HG02840 (cell line): Measurements from ENCODE around the gene ELOVL6.
"Not testable (repeated sequence)": the region's sequence is repeated elsewhere in the genome, so short reads cannot be mapped to it uniquely, and the experiment has no call there.

ENCODE experiments used
- ATAC-seq: cut with Tn5 transposase; IDR thresholded peaks from one replicate; pipeline ENCODE4 v1.9.1; 2021; ENCODE audit warnings: mild to moderate bottlenecking, moderate library complexity, moderate number of reproducible peaks; ENCODE audit not compliant: unreplicated experiment, low FRiP score

Gene ELOVL6, protein sequence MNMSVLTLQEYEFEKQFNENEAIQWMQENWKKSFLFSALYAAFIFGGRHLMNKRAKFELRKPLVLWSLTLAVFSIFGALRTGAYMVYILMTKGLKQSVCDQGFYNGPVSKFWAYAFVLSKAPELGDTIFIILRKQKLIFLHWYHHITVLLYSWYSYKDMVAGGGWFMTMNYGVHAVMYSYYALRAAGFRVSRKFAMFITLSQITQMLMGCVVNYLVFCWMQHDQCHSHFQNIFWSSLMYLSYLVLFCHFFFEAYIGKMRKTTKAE

DNA sequence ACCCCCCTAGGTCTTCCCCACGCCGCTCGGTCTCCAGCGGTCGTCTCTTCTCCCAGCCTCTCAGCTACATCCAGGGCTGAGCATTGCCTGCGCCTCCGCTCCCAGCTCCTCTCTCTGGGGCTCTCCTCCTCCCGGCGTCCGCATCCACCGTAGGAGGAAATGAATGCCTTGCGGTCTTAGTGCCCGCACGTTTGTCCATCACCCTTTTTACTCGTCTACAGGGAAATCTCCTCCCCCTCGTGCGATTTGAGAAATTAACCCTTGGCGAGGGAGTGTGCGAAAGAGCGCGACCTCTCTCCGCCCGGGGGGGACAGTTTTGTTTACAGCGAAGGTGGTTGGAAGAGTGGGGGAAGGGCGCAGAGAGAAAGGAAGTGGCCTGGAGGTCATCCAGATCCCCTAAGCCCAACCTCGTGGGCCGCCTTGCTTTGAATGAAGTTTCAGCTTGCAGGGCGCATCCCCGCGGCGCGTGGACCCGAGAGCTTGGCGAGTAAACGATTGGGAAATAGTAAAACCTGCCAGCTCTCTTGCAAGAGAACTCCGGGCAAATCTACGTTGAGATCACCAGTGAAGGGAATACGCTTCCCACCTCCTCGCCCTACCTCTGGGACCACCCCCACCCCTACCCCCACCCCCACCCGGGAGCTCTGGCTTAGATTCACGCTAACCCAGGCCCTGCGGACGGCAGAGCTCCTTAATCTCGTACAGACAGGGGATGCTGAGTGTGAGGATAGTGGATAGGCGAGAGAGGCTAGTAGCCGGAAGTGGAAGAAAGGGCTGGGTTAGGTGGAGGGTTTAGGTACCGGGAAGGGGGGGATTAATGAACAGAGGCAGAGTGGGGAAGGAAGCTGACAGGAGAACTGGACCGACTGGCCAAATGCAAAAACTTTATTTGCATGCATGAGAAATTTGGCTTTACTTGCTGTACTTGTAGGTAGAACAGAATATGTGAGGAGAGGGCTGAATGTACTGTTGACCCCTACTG is at the start of gene ELOVL6:
Gene ELOVL6 (minus strand): TSS at position 181 of the 982 bp plus-strand sequence. CDS start 280 bp downstream, outside the sequence.
- ATAC-seq = no peak

DNA sequence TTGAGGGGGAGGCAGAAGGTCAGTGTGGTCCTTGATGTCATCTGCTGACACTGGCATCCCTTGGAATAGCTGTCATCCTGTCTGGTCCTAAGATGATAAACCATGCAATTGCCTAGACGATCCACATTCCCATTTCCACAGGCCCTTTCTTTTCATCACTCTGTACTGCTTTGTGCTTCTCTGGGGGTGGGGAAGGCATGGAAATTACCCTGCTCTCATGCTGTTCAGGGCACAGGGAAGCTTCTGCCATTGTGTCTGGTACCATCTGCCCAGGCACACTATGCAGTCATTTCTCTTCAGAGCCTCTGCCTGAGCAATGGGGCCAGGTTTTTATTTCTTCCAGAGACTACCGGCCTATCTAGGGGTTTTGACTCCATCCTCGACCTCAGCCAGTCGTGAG is 49.7 kb upstream of the ELOVL6 start:
- ATAC-seq = no peak

DNA sequence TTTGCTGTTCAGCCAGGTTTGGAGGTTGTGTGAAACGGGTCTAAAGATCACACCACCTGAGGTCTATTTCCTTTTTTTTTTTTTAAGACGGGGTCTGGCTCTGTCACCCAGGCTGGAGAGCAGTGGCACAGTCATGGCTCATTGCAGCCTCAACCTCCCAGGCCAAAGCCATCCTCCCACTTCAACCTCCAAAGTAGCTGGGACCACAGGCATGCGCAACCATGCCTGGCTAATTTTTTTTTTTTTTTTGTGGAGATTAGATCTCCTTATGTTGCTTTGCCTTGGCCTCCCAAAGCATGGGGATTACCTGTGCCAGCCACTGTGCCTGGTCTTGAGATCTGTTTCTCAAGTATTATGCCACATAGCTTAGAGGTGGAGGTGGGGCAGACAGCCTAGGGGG is 49.2 kb upstream of the ELOVL6 start:
- ATAC-seq = no peak

DNA sequence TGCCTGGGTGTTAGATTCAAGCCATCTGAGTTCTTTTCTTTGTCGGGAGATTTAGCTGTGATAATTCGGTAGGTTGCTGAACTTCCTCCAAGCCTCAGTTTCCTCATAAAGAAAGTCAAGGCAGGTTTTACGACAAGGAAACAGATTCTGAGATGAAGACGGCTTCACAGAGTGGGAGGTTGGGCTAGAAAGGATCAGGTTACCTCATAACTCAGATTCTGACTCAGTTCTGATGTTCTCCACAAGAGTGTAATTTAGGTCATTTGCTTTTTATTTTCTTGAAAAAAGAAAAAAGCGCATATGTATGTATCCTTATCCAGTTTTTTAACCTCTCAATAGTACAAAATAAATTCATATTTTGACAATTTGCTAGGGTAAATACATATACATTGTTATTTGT is 47.2 kb upstream of the ELOVL6 start:
- ATAC-seq = no peak

DNA sequence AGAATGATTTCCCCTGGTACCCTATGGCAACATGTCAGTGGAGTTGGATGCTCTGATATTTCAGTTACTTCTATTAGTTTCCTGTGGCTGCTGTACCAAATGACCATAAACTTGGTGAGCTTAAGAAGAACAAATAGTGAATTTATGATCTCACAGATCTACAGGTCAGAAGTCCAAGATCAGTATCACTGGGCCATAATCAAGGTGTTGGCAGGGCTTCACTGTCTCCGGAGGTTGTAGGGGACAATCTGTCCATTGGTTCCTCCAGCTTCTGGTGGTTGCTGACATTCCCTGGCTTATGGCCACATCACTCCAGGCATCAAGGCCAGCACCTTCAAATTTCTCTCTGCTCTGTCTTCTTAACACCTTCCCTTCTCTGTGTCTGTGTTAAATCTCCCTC is 37.9 kb upstream of the ELOVL6 start:
- no peak for ATAC-seq

DNA sequence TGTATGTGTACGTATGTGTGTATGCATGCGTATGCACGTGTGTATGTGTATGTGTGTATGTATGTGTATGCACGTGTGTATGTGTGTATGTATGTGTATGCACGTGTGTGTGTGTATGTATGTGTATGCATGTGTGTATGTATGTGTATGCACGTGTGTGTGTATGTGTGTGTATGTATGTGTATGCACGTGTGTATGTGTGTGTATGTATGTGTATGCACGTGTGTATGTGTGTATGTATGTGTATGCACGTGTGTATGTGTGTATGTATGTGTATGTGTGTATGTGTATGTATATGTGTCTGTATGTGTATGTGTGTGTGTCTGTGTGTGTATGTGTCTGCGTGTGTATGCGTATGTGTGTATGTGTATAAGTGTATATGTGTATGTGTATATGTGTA is 35.2 kb upstream of the ELOVL6 start:
- ATAC-seq = not testable (repeated sequence)

DNA sequence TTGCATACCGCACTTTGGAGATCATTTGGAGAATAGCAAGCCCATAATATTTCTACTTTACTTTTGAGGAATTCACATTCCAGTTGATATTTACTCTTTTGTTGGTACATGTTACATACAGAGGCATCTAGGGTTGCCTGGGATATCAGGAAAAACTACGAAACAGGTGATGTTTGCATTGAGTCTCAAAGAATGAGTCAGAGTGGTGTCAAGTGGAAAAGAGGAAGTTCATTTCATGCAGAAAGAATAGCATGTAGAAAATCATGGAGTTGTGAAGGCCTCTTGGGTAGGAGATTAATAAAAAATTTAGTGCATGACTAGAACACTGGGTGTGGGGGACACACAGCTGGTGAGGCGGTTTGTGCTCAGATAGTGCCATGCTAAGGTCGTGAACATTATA is 33.5 kb upstream of the ELOVL6 start:
- no peak for ATAC-seq

DNA sequence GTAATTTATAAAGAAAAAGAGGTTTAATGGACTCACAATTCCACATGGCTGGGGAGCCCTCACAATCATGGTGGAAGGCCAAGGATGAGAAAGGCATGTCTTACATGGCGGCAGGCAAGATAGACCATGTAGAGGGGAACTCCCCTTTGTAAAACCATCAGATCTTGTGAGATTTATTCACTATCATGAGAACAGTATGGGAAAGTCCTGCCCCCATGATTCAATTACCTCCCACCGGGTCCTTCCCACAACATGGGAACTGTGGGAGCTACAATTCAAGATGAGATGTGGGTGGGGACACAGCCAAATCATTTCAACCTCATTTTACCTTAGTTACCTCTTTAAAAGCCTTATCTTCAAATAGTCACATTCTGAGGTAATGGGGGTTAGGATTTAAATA is 30.9 kb upstream of the ELOVL6 start:
- no peak for ATAC-seq

DNA sequence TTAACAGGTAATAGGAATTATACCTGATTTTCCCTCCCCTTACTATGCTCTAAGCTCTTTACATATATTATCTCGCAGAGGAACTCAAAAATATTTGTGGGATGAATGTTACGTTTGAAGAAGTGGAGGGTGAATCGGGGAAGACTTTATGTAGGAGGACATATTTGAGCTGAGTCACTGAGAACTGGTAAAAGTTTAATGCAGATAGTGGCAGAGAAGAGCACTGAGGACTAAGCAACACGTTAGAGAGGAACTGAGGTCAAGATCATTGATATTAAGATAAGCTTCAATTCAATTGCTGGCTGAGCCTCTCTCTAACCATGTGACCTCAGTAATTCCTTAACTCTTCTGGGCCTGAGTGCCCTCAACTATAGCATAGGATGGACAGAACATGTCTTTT is 26.4 kb upstream of the ELOVL6 start:
- no peak for ATAC-seq

DNA sequence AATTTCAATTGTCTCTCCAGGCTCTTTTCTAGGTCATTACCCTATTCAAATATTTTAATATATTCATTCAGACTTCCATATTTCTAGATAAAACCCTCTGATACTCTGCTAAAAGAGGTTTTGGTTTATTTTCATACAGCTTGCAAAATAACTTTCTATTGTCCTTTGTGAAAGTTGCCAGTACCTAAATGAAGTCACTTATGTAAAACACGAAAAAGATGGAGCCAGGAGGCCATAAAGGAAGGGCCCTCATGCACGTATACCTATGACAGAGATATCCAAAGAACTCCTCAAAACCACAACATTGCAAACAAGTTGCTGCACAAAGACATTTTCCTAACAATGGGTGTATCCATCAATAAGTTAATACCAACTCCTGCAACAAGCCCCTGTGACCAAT is 25.7 kb upstream of the ELOVL6 start:
- ATAC-seq = no peak

DNA sequence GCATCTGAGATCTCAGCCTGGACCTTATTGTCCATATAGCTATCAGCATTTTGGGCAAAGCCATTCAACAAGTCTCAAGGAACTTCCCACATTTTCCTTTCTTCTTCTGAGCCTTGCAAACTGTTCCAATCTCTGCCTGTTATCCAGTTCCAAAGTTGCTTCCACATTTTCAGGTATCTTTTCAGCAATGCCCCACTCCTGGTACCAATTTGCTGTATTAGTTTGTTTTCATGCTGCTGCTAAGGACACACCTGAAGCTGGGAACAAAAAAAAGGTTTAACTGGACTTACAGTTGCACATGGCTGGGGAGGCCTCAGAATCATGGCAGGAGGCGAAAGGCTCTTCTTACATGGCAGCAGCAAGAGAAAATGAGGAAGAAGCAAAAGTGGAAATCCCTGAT is 20.5 kb upstream of the ELOVL6 start:
- ATAC-seq = not testable (repeated sequence)

DNA sequence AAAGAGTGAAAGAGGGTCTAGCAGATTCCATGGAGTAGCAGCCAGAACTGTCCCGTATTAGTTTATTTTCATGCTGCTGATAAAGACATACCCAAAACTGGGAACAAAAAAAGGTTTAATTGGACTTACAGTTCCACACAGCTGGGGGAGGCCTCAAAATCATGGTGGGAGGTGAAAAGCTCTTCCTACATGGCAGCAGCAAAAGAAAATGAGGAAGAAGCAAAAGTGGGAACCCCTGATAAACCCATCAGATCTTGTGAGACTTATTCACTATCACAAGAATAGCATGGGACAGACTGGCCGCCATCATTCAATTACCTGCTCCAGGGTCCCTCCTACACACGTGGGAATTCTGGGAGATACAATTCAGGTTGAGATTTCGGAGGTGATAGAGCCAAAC is 18.8 kb upstream of the ELOVL6 start:
- ATAC-seq = not testable (repeated sequence)

DNA sequence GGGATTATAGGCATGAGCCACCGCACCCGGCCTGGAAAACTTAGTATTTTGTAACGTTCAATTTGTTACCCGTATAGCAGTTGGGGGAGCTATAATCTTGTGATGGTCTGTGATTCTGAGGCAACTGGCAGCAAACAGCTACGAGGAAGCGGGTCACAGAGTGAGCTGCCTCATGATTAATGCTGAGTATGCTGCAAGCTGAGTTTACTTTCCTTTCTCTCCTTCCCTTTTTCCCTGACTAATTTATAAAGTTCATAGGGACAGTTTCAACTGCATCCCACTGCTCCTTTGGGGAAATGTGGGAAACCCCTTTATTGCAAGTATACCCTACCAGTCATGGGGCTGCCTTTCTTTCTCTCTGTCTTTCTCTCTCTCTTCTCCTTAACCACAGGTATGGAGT is 17.7 kb upstream of the ELOVL6 start:
- no peak for ATAC-seq

DNA sequence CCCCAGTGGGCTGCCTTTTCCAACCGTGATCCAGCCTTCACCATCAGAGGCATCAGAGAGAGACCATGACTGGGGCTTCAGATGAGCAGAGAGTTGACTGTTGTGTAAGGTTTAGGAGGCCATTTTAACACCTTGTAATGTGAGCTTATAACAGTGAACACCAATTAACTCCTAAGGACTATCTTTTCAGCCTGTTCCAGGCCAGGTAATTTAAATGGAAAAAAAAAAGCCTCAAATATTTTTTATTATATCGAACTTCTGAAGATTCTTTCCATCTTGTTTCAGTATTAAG is 13.3 kb upstream of the ELOVL6 start:
- no peak for ATAC-seq

DNA sequence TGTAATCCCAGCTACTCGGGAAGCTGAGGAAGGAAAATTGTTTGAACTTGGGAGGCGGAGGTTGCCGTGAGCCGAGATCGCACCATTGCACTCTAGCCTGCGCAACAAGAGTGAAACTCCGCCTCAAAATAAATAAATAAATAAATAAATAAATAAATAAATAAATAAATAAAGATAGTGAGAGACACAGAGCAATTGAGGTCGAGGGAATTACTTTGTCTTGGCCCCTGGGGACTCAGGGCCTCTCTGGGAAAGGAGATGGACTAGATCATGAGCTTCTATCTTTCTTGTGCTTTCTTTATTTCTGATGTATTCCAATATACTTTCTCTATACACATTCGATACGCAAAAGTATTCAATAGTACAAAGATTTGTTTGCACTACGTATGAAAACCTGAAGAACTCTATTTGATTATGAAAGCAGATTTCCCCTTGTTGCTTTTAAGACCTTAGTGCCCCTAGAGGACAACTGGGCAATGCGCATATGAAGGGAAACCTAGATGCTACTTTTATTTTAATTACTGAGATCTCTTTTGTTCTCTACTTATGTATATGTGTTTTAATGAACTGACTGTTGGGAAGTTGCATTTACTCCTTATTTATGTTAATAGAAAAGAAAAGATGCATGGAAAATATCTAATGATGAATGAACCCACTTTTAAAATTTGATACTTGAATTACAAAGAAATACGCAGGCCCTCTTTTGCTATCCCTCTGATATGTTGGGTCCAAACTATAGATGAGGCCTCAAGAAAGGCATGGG is 12.8 kb upstream of the ELOVL6 start:
- ATAC-seq = no peak

DNA sequence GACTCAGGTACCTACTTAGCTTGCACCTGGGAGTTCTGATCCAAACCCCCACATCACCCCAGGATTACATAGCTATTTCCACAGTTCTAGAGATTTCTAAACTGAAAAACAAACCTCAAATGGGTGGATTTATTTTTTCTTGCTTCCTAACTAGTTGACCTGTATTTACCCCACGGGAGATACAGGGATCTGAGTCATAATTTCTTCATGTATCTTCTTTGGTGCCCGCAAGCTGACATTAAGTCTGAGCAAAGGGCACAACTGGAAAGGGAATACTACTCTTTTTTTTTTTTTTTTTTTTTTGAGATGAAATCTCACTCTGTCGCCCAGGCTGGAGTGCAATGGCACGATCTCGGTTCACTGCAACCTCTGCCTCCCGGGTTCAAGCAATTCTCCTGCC is 10.0 kb upstream of the ELOVL6 start:
- ATAC-seq = no peak

DNA sequence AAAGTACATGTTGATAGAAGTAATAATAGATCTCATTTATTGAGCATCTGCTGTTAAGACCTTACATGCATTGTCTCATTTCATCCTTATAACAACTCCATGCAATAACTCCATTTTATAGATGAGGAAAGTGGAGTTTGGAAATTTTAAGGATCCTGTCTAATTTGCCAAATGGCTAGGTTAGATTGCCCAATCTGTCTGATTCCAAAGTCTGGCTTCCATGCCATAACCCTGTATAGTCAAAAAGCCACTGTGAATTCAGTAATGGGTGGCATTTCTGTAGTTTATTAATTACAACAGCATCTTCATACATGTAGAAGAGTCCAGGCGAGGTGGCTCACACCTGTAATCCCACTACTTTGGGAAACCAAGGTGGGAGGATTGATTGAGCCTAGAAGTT is 8.8 kb upstream of the ELOVL6 start:
- no peak for ATAC-seq

DNA sequence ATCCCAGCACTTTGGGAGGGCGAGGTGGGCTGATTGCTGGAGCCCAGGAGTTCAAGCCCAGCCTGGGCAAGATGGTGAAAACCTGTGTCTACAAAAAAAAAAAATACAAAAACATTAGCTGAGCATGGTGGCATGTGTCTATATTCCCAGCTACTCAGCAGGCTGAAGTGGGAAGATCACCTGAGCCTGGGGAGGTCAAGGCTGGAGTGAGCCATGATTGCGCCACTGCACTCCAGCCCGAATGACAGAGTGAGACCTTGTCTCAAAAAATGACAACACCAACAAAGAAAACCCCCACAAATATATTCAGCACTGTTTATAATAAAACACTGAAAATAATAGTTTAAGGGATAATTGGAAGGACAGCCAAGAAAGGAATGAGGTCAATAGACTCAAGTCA is 3.6 kb upstream of the ELOVL6 start:
- no peak for ATAC-seq

DNA sequence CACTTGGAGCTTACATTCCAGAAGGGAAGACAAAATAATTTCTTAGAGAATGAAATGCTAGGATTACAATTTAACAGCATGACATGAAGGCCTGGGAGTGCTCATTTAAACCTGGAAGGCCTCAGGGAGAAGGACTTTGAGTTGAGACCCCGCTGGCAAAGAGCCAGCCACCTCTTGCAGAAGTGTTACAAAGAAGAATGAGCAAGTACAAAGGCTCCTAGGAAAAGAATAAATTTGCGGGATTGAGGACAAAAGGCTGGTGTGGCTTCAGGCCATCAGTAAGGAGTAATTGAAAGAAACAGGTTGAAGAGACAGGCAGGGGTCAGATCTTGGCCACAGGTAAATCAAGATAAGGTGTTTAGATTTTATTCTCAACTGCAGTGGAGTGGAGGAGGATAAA is 3.1 kb upstream of the ELOVL6 start:
- no peak for ATAC-seq

DNA sequence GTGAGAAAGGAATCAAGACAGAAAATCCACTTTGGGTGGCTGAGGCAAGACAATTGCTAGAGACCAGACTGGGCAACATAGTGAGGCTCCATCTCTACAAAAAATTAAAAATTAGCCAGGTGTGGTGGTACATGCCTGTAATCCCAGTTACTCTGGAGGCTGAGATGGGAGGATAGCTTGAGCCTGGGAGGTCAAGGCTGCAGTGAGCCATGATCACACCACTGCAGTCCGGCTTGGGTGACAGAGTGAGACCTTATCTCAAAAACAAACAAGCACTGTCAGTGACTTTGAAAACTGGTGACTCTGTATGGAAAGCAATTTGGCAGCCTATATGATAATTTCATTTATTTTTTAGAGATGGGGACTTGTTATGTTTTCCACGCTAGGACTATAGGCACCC is 2.3 kb upstream of the ELOVL6 start:
- no peak for ATAC-seq

DNA sequence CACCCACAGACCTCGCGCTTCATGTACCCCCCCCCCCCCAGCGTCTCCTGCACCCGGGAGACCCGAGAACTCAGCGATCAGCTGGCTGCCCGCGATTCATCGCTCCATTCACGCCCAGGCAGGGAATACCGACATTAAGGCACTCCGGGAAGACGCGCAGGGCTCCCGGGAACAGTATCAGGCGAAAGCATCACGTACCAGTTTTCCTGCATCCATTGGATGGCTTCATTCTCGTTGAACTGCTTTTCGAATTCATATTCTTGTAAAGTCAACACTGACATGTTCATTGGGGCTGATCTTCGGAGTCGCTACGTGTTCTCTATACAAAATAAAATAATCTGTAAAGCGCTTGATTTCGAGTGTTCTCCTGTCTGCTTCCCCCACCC is 373 bp downstream of the ELOVL6 start:
- ATAC-seq = no peak
